K562 (cell line): ENCODE results near the gene CPVL. TPM values are rescaled to one million over a fixed set of nuclear protein-coding genes. Genes with fewer than 3 reads are reported as not detected.
A peak's percentile ranks its signal among the peaks of the same experiment; 100 is the strongest.

ENCODE experiments used
- ATAC-seq: fragments of 200-7000 bp; cut with Tn5 transposase; 3 replicates; pipeline ENCODE4 v1.9.1; 2020; ENCODE audit warnings: moderate library complexity
- BruUV-seq: library from RNA; stranded (reverse); fragments of 400-500 nt; replicated peaks from 2 replicates; lab custom pipeline; 2021; lab: Mats Ljungman, UMichigan
- CTCF ChIA-PET: fragments of 300-600 bp; formaldehyde crosslinking; extraction: SDS; loops from one replicate; lab custom pipeline; 2021; ENCODE audit warnings: low intra/inter-chr PET ratio; lab: Yijun Ruan, JAX
- POLR2A ChIA-PET: fragments of 300-600, 350-650 bp; sonication (Branson Sonifier 250); formaldehyde crosslinking; extraction: SDS; loops from one replicate; lab custom pipeline; 2021; ENCODE audit warnings: antibody characterized with exemption, inconsistent platforms; lab: Yijun Ruan, JAX
- DNase-seq, 4 experiments: peaks; one replicate each; pipeline versions ENCODE4 v3.0.0 to v3.0.0-alpha.2; 2011 to 2018; ENCODE audit warnings: low spot score in 3 of 4, mixed read lengths in 3 of 4; ENCODE audit errors: extremely low read depth in 1 of 4
- FAIRE-seq: peaks from 2 replicates; lab custom pipeline; 2011; peaks lifted over from hg19 to GRCh38; lab: Jason Lieb, UNC
- H2AFZ ChIP-seq: 2 replicates; pipeline ENCODE4 v1.6.0; 2011; ENCODE audit warnings: low read depth, low read length, control low read depth, inconsistent platforms
- H3K27ac ChIP-seq: fragments of 200-600 bp; 3 replicates; pipeline ENCODE4 v1.8.0; 2011; ENCODE audit warnings: low read depth, mild to moderate bottlenecking, control low read depth, inconsistent platforms, low read length, moderate library complexity, mixed read lengths; ENCODE audit errors: extremely low read depth
- H3K27me3 ChIP-seq, 2 experiments: fragments of 300-600 bp in 1 of 2; 2 replicates in 1 of 2; 3 replicates in 1 of 2; pipeline versions ENCODE4 v1.6.0 to v1.8.0; 2011; ENCODE audit warnings: inconsistent platforms in 2 of 2, low read length in 2 of 2, mild to moderate bottlenecking in 1 of 2, mixed read lengths in 1 of 2, moderate library complexity in 1 of 2; ENCODE audit not compliant: control insufficient read depth in 2 of 2, insufficient read depth in 2 of 2
- H3K36me3 ChIP-seq: fragments of 300-600 bp; 3 replicates; pipeline ENCODE4 v1.8.0; 2011; ENCODE audit warnings: mild to moderate bottlenecking, low read length, inconsistent platforms; ENCODE audit not compliant: control insufficient read depth, insufficient read depth
- H3K4me1 ChIP-seq, 2 experiments: fragments of 200-600 bp in 1 of 2; replicated peaks in 1 of 2; 2 replicates in 1 of 2; 3 replicates in 1 of 2; pipeline versions ENCODE4 v1.5.1 to v1.8.0; 2011; ENCODE audit warnings: inconsistent platforms in 2 of 2, low read length in 2 of 2, mild to moderate bottlenecking in 1 of 2, mixed read lengths in 1 of 2, moderate library complexity in 1 of 2; ENCODE audit not compliant: control insufficient read depth in 2 of 2, insufficient read depth in 2 of 2
- H3K4me2 ChIP-seq: 2 replicates; pipeline ENCODE4 v1.6.1; 2011; ENCODE audit warnings: low read length, control low read depth, inconsistent platforms, mixed read lengths; ENCODE audit not compliant: insufficient read depth
- H3K4me3 ChIP-seq: fragments of 200-600 bp; sonication (generic), shearing (Covaris generic); 2 replicates; pipeline ENCODE4 v1.5.1; 2016; ENCODE audit warnings: control low read depth, inconsistent platforms
- H3K79me2 ChIP-seq: fragments of 200-600 bp; 3 replicates; pipeline ENCODE4 v1.8.0; 2011; ENCODE audit warnings: low read length, inconsistent platforms; ENCODE audit not compliant: control insufficient read depth, insufficient read depth
- H3K9ac ChIP-seq, 2 experiments: 2 replicates each; pipeline versions ENCODE4 v1.6.0 to v1.6.1; 2011; ENCODE audit warnings: low read depth in 2 of 2, low read length in 2 of 2, control low read depth in 1 of 2, inconsistent platforms in 1 of 2, mild to moderate bottlenecking in 1 of 2, mixed read lengths in 1 of 2; ENCODE audit not compliant: insufficient read depth in 1 of 2
- H3K9me1 ChIP-seq: one replicate; pipeline ENCODE4 v1.6.0; 2011; ENCODE audit warnings: inconsistent platforms, mild to moderate bottlenecking, low read length, moderate library complexity; ENCODE audit not compliant: control insufficient read depth, insufficient read depth
- H3K9me3 ChIP-seq: replicated peaks from 2 replicates; pipeline ENCODE4 v1.5.1; 2011; ENCODE audit warnings: low read depth, low read length, inconsistent platforms; ENCODE audit not compliant: control insufficient read depth, insufficient read depth
- H4K20me1 ChIP-seq: replicated peaks from 2 replicates; pipeline ENCODE4 v1.6.1; 2011; ENCODE audit warnings: low read length, inconsistent platforms, mixed read lengths; ENCODE audit not compliant: control insufficient read depth, insufficient read depth
- THRAP3 ChIP-seq: fragments of 450-650 bp; IDR thresholded peaks from 2 replicates; pipeline ENCODE4 v1.6.1; 2016; ENCODE audit warnings: mild to moderate bottlenecking, inconsistent platforms, borderline replicate concordance
- ZBTB33 ChIP-seq: sonication (generic); formaldehyde crosslinking; IDR thresholded peaks from 2 replicates; pipeline ENCODE4 v1.8.1; 2023; ENCODE audit warnings: mild to moderate bottlenecking, missing genetic modification reagents
- WGBS: fragments of 100-300 bp; shearing (Covaris generic); methylation state at CpG from one replicate; pipeline ENCODE4 v1.1.6; 2016; ENCODE audit warnings: low coverage, mixed read lengths; ENCODE audit not compliant: insufficient coverage; ENCODE audit errors: missing lambda C conversion rate; 5-methylcytosine and 5-hydroxymethylcytosine counted together
- in situ Hi-C: fragments of 300-500 bp; cut with MboI; formaldehyde crosslinking; loops from 4 replicates; pipeline ENCODE4 v1.15.0; 2018; ENCODE audit warnings: inconsistent platforms, mixed read lengths
- intact Hi-C: fragments of 100-400 bp; cut with micrococcal nuclease; formaldehyde crosslinking; loops from 2 replicates; pipeline ENCODE4 v1.14.2; 2022
- polyA plus RNA-seq, 8 experiments: library from polyadenylated mRNA; depleted of rRNA in 4 of 8; stranded (reverse) in 5 of 8; unstranded in 3 of 8; fragments of >200 nt; fragmentation: Nextera tagmentation in 2 of 8; fragmentation: Illumina TruSeq in 1 of 8; extraction: Ambion mirVana in 2 of 8; extraction: Trizol in 1 of 8; gene quantifications; 2 replicates each; pipeline versions ENCODE4 v1.2.1 to v1.2.3, GENCODE V29; 2011 to 2014; ENCODE audit warnings: inconsistent platforms in 1 of 8, missing spikeins in 1 of 8
- total RNA-seq, 7 experiments: library from RNA; depleted of rRNA in 6 of 7; stranded (reverse); fragments of >200 nt in 6 of 7; fragmentation: Illumina TruSeq in 2 of 7; extraction: Trizol in 2 of 7; gene quantifications; 2 replicates each; pipeline versions ENCODE4 v1.2.1 to v1.2.3, GENCODE V29; 2011 to 2021; ENCODE audit warnings: low replicate concordance in 1 of 7

Gene CPVL
- total and polyA plus RNA-seq, 9 of the 15 experiments (the other 6 are each of a cell fraction or from before 2014, with no cell fraction given): 0.89 to 2.4 (median 1.5) TPM

- no peaks in the 10 kb centered on the region for H3K9me1 ChIP-seq
- FAIRE-seq: no peak
- no peak for TF ChIP-seq THRAP3
- TF ChIP-seq ZBTB33 (CRISPR knock-in tag): peak; percentile 74
- H4K20me1 ChIP-seq: no peaks in the 10 kb centered on the region
- CTCF ChIA-PET: no interaction called here
- H3K79me2 ChIP-seq: no peaks in the 10 kb centered on the region
- 50% methylated on average over 52 of the region's 104 CpGs for WGBS
- H3K4me1 ChIP-seq: no peaks in the 10 kb centered on the region
- no peaks in the 10 kb centered on the region for H3K9me3 ChIP-seq
- POLR2A ChIA-PET: no interaction called here
- BruUV-seq: no TSS peak
- in situ Hi-C loops (no loop called here), intact Hi-C loops (no loop called here)
- no peak overlapping the region for H3K27ac ChIP-seq
- no peak overlapping the region for H2AFZ ChIP-seq
- ATAC-seq: no peak
- H3K4me2 ChIP-seq: no peak overlapping the region
- no peaks in the 10 kb centered on the region for H3K36me3 ChIP-seq
- H3K27me3 ChIP-seq: no peaks in the 10 kb centered on the region
- DNase-seq: no peak
- no peak overlapping the region for H3K4me3 ChIP-seq
- H3K9ac ChIP-seq: no peak overlapping the region
Measured at GRCh38 chr7:28955718-28956607, 190.4 kb downstream of the CPVL start.
